ENCODE measurements around the gene GNAQ. TPM values are rescaled to one million over a fixed set of nuclear protein-coding genes. Genes with fewer than 3 reads are reported as not detected.

The GNAQ gene
- total and polyA plus RNA-seq, 12 donors, result 5.4 to 19.8 (median 13.2) TPM

DNA sequence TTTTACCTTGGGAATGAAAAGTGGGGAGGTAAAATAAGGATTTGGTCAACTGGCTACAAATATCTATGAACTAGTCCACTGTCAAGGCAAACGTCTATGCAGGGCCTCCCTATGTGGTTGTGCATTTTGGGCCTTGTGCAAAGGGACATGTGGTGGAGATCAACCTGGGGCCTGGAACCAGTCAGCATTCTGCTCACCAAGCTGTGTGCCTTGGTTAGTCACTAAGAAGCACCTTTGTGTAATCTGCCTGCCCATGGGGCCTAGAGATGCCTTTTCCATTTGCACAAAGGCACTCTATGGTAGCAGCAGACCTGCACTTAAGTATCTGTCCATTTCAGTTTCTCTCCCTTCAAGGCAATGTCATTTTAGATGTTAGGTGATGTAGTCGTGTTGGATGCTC, 184.0 kb downstream of the GNAQ start:
- Histone ChIP-seq H3K27ac (peak overlapping the region in 9 of 10 donors; percentile 51 to 81 (median 62)), H3K4me3 (no peak overlapping the region), H3K4me1 (peaks cover 5 to 87% (median 54%) of the 10 kb centered on the region in 9 donors), H3K27me3 (no peaks in the 10 kb centered on the region), H3K36me3 (no peaks in the 10 kb centered on the region), H3K9me3 (no peaks in the 10 kb centered on the region)
- DNase-seq (no peak), ATAC-seq (peak in 1 of 8 donors; percentile 4)
- intact Hi-C loops (cut with DNase I), result loop anchor here in 3 of 10 donors (2.0 to 10.0 kb wide), 3 partner anchors 185 to 187 kb away; partner anchors contain the start of gene GNAQ (in 2 of the 3)
- 60 to 76% methylated on average over 2 of the region's 2 CpGs for WGBS, 2 donors
- TF ChIP-seq, protein P1, sequence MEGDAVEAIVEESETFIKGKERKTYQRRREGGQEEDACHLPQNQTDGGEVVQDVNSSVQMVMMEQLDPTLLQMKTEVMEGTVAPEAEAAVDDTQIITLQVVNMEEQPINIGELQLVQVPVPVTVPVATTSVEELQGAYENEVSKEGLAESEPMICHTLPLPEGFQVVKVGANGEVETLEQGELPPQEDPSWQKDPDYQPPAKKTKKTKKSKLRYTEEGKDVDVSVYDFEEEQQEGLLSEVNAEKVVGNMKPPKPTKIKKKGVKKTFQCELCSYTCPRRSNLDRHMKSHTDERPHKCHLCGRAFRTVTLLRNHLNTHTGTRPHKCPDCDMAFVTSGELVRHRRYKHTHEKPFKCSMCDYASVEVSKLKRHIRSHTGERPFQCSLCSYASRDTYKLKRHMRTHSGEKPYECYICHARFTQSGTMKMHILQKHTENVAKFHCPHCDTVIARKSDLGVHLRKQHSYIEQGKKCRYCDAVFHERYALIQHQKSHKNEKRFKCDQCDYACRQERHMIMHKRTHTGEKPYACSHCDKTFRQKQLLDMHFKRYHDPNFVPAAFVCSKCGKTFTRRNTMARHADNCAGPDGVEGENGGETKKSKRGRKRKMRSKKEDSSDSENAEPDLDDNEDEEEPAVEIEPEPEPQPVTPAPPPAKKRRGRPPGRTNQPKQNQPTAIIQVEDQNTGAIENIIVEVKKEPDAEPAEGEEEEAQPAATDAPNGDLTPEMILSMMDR (IDR thresholded peaks at IDR 0.05), result no peak

DNA sequence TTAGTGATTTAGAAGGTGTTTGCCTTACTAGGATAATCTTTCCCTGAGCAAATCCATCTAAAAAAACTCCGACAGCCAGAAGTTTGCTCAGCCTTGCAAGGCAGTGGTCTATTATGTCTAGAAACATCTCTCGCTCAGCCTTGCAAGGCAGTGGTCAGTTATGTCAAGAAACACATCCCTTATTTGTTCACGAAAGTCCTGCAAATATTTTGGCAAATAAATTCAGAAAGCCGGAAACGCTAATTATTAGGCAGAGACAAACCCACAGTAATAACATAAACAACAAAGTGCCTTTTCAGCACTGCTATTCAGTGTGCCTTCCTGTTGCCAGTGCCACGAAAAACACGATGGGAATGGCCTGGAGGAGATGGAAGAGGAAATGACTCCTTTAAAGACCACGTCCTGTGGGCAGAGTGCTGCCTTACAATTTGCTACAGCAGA, 184.5 kb downstream of the GNAQ start:
- WGBS, 2 donors, result 55 to 69% methylated on average over 8 of the region's 8 CpGs
- H3K4me1 ChIP-seq, result peaks cover 3 to 82% (median 54%) of the 10 kb centered on the region in 9 donors
- intact Hi-C loops (cut with DNase I), result loop anchor here in 3 of 10 donors (2.0 to 10.0 kb wide), 3 partner anchors 185 to 188 kb away; partner anchors contain the start of gene GNAQ (in 2 of the 3)
- no peaks in the 10 kb centered on the region for H3K36me3 ChIP-seq
- H3K9me3 ChIP-seq, result no peaks in the 10 kb centered on the region
- TF ChIP-seq, protein P1 (IDR thresholded peaks at IDR 0.05), result no peak
- DNase-seq (peak in 1 of 2 donors; percentile 31), ATAC-seq (peak; percentile 41 to 85 (median 72))
- H3K27me3 ChIP-seq, result no peaks in the 10 kb centered on the region
- peak overlapping the region in 8 of 10 donors; percentile 51 to 81 (median 64) for H3K27ac ChIP-seq
- H3K4me3 ChIP-seq, result no peak overlapping the region

DNA sequence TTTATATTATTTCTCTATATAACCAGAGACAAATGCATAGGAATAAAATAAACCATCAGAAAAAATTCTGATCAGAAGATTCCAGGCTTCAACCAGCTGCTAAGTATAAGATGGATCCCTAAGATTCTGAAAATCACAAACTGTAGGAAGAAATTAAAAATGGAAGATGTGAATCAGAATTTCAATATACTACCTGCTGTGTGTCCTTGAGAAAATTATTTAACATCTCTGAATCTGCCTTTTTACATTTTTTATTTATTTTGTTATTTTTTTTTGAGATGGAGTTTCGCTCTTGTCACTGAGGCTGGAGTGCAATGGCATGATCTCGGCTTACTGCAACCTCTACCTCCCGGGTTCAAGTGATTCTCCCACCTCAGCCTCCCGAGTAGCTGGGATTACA, 187.2 kb downstream of the GNAQ start:
- ATAC-seq (no peak), DNase-seq (no peak)
- Histone ChIP-seq H3K4me3 (no peak overlapping the region), H3K27ac (peak overlapping the region in 2 of 10 donors; percentile 12 to 68), H3K4me1 (peaks cover 2 to 83% (median 48%) of the 10 kb centered on the region in 9 donors), H3K27me3 (no peaks in the 10 kb centered on the region), H3K36me3 (no peaks in the 10 kb centered on the region), H3K9me3 (no peaks in the 10 kb centered on the region)
- WGBS, 2 donors, result 95 to 96% methylated on average over 4 of the region's 4 CpGs
- intact Hi-C loops (cut with DNase I), result loop anchor here in 4 of 10 donors (2.0 to 10.0 kb wide), 3 partner anchors 24 to 190 kb away; partner anchors contain the start of gene GNAQ (in 3 of the 4)
- TF ChIP-seq, protein P1 (IDR thresholded peaks at IDR 0.05), result no peak

DNA sequence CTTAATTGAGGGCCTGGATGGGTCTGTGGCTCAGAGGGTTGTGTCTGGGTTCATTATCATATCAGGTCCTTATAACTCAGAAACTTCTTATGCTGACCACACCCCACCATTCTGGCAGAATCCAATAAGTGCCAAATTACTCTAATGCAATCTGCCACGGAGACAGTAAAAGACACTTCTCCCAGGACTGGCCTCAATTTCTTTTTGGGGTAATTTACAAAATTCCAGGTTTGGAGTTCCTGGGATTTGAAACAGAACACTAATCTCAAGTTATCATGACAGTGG, 187.8 kb downstream of the GNAQ start:
- Histone ChIP-seq H3K4me3 (no peak overlapping the region), H3K36me3 (no peaks in the 10 kb centered on the region), H3K27ac (peak overlapping the region in 1 of 10 donors; percentile 12), H3K27me3 (no peaks in the 10 kb centered on the region), H3K4me1 (peaks cover 2 to 80% (median 46%) of the 10 kb centered on the region in 9 donors), H3K9me3 (no peaks in the 10 kb centered on the region)
- DNase-seq (no peak), ATAC-seq (no peak)
- TF ChIP-seq, protein P1 (IDR thresholded peaks at IDR 0.05), result no peak
- WGBS, 2 donors, result 85 to 100% methylated on average over 1 of the region's 1 CpG
- intact Hi-C loops (cut with DNase I), result loop anchor here in 4 of 10 donors (2.0 to 10.0 kb wide), 3 partner anchors 23 to 191 kb away; partner anchors contain the start of gene GNAQ (in 3 of the 4)
